Measurements from ENCODE around the gene CCT3.

DNA sequence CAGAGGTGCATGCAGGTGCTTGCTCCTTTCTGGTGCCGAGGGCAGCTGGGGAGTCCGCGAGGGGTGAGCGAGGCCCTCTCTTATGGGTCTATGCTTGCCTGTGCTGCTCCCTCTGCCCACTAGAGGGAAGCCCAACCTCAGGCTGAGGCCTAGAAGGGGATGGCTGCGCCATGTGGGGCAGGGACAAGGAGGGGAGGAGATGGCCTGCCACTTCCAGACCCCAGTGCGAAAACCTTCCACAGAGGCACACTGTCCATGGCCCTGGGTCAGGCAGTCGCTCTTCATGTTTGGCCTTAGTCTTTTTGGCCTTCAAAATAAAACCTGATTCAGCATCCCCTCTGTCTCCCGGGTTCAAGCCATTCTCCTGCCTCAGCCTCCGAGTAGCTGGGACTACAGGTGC, 44.9 kb upstream of the CCT3 start:
- TF ChIP-seq, protein P1, sequence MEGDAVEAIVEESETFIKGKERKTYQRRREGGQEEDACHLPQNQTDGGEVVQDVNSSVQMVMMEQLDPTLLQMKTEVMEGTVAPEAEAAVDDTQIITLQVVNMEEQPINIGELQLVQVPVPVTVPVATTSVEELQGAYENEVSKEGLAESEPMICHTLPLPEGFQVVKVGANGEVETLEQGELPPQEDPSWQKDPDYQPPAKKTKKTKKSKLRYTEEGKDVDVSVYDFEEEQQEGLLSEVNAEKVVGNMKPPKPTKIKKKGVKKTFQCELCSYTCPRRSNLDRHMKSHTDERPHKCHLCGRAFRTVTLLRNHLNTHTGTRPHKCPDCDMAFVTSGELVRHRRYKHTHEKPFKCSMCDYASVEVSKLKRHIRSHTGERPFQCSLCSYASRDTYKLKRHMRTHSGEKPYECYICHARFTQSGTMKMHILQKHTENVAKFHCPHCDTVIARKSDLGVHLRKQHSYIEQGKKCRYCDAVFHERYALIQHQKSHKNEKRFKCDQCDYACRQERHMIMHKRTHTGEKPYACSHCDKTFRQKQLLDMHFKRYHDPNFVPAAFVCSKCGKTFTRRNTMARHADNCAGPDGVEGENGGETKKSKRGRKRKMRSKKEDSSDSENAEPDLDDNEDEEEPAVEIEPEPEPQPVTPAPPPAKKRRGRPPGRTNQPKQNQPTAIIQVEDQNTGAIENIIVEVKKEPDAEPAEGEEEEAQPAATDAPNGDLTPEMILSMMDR (IDR thresholded peaks at IDR 0.05), result peak; percentile 57 to 78 (median 70)
- no peak for TF ChIP-seq POLR2A (IDR thresholded peaks at IDR 0.05)

Measured in esophagus squamous epithelium (tissue), 4 donors.